Cardiac septum (tissue), 1 donor: ENCODE data around the gene RABAC1. TPM values are rescaled to one million over a fixed set of nuclear protein-coding genes. Genes with fewer than 3 reads are reported as not detected.

Experiments
- DNase-seq: peaks from one replicate; pipeline ENCODE4 v3.0.0-alpha.2; 2020; ENCODE audit warnings: low spot score
- intact Hi-C: fragments of 100-400 bp; cut with DNase I; formaldehyde crosslinking; loops from one replicate; pipeline ENCODE4 v1.14.0; 2022
- long read RNA-seq: library from polyadenylated mRNA; unstranded; transcript quantifications from one replicate; pipeline ENCODE4 v2.0.0, GENCODE V29; 2021
- total RNA-seq: library from RNA; stranded (reverse); fragmentation: NEBNext Ultra II Directional; extraction: Animal tissue kit (Norgen Biotek cat#: 25700); gene quantifications from one replicate; pipeline ENCODE4 v1.2.1, GENCODE V29; 2021
- donor health status: DM: no; HTN: no; CAD: no.

RABAC1 gene
- total RNA-seq: 92.0 TPM
- long read RNA-seq, transcript RABAC1-201 (5 exons, 821 nt): major isoform, 113 of 128 reads
- long read RNA-seq, partial matches to known transcripts: 4 of 128 reads
- long read RNA-seq, other reads (novel, unspliced or antisense): 6 of 128 reads

GRCh38 chr19:41959056-41960053 lies at the start of gene RABAC1:
TSS of gene RABAC1 (minus strand) at chr19:41959321. CDS start at chr19:41959292, 29 bp downstream.
- intact Hi-C loops: loop anchor here (5.0 kb wide), 2 partner anchors 77 to 102 kb away; partner anchors contain the start of gene ARHGEF1
- DNase-seq: peak; percentile 96

- no peak for DNase-seq
- intact Hi-C loops: no loop called here
Observed at GRCh38 chr19:42006569-42006968, 47.4 kb upstream of the RABAC1 start.

GRCh38 chr19:42005504-42005903 lies 46.4 kb upstream of the RABAC1 start:
- intact Hi-C loops: no loop called here
- no peak for DNase-seq

- intact Hi-C loops: no loop called here
- no peak for DNase-seq
Observed at GRCh38 chr19:42003506-42004294, 44.6 kb upstream of the RABAC1 start.

- DNase-seq: no peak
- intact Hi-C loops: loop anchor here (5.0 kb wide), 1 partner anchor 77 kb away; the partner anchor contains the start of gene ZNF574
Observed at GRCh38 chr19:41999878-42000208, 40.7 kb upstream of the RABAC1 start.

- intact Hi-C loops: loop anchor here (5.0 kb wide), 1 partner anchor 78 kb away; the partner anchor contains the start of gene ZNF574
- no peak for DNase-seq
Observed at GRCh38 chr19:41999071-41999877, 40.2 kb upstream of the RABAC1 start.

- no peak for DNase-seq
- intact Hi-C loops: loop anchor here (5.0 kb wide), 1 partner anchor 79 kb away; the partner anchor contains the start of gene ZNF574
Observed at GRCh38 chr19:41998246-41999020, 39.3 kb upstream of the RABAC1 start.

- intact Hi-C loops: loop anchor here (2.0 to 5.0 kb wide), 2 partner anchors 39 to 79 kb away; partner anchors contain the start of gene ZNF574
Observed at GRCh38 chr19:41997851-41998229, 38.7 kb upstream of the RABAC1 start.

GRCh38 chr19:41997121-41997850 lies 38.2 kb upstream of the RABAC1 start:
- intact Hi-C loops: loop anchor here (2.0 to 5.0 kb wide), 2 partner anchors 40 to 80 kb away; partner anchors contain the start of gene ZNF574
- DNase-seq: no peak

More at GRCh38 chr19:41997851-41998229, 38.7 kb upstream of the RABAC1 start:
- no peak for DNase-seq

- DNase-seq: no peak
- intact Hi-C loops: loop anchor here (2.0 to 5.0 kb wide), 2 partner anchors 41 to 81 kb away; partner anchors contain the start of gene ZNF574
Observed at GRCh38 chr19:41995959-41996797, 37.1 kb upstream of the RABAC1 start.

- DNase-seq: no peak
- intact Hi-C loops: loop anchor here (5.0 kb wide), 1 partner anchor 82 kb away; the partner anchor contains the start of gene ZNF574
Observed at GRCh38 chr19:41994994-41995958, 36.2 kb upstream of the RABAC1 start.

- intact Hi-C loops: no loop called here
- DNase-seq: no peak
Observed at GRCh38 chr19:41994521-41994971, 35.4 kb upstream of the RABAC1 start.

- intact Hi-C loops: loop anchor here (2.0 kb wide), 1 partner anchor 31 kb away; no protein-coding TSS in a partner anchor
- DNase-seq: no peak
Observed at GRCh38 chr19:41993612-41994483, 34.7 kb upstream of the RABAC1 start, which contains the start of gene ATP1A3. TSS of gene ATP1A3 (minus strand) at chr19:41994230. CDS start at chr19:41994076, 154 bp downstream.
